Ovary (tissue), 9 donors: ENCODE data around the gene RASAL2. TPM values are rescaled to one million over a fixed set of nuclear protein-coding genes. Genes with fewer than 3 reads are reported as not detected.

Experiments
- DNase-seq, 5 donors: peaks; one replicate each; pipeline ENCODE4 v3.0.0-alpha.2; 2019 to 2020
- H3K27ac ChIP-seq, 2 donors: fragments of 200-600 bp; one replicate each; pipeline versions ENCODE4 v1.5.1 to v1.8.0; 2019 to 2022
- H3K27me3 ChIP-seq: fragments of 200-600 bp; one replicate; pipeline ENCODE4 v1.8.0; 2022
- H3K36me3 ChIP-seq: fragments of 200-600 bp; sonication (generic); one replicate; pipeline ENCODE4 v1.5.1; 2019
- H3K4me1 ChIP-seq: one replicate; pipeline ENCODE4 v1.8.1; 2013; ENCODE audit warnings: mild to moderate bottlenecking, moderate library complexity; ENCODE audit not compliant: insufficient read depth
- H3K4me3 ChIP-seq: fragments of 200-600 bp; sonication (generic); one replicate; pipeline ENCODE4 v1.5.1; 2017
- H3K9me3 ChIP-seq, 2 donors: fragments of 200-600 bp in 1 of 2; sonication (generic) in 1 of 2; one replicate each; pipeline versions ENCODE4 v1.5.1 to v1.8.1; 2013 to 2019; ENCODE audit warnings: mild to moderate bottlenecking in 1 of 2, moderate library complexity in 1 of 2
- CTCF ChIP-seq, 3 donors: fragments of 450-650 bp in 2 of 3; fragments of 200-600 bp in 1 of 3; IDR thresholded peaks; one replicate each; pipeline versions ENCODE4 v1.5.1 to v1.8.0; 2016 to 2022; ENCODE audit warnings: antibody characterized with exemption in 3 of 3, mild to moderate bottlenecking in 1 of 3
- EP300 ChIP-seq: sonication (generic); formaldehyde crosslinking; IDR thresholded peaks from one replicate; pipeline ENCODE4 v1.6.1; 2017; ENCODE audit warnings: antibody characterized with exemption
- POLR2A ChIP-seq: fragments of 450-650 bp; IDR thresholded peaks from one replicate; pipeline ENCODE4 v1.6.1; 2017; ENCODE audit warnings: antibody characterized with exemption, mild to moderate bottlenecking, moderate library complexity
- WGBS, 3 donors: extraction: QIAGEN DNeasy Blood & Tissue Kit in 1 of 3; methylation state at CpG; one replicate each; pipeline versions ENCODE4 v1.1.5 to v1.1.7; 2013 to 2017; 5-methylcytosine and 5-hydroxymethylcytosine counted together
- intact Hi-C, 4 donors: fragments of 100-400 bp; cut with DNase I; formaldehyde crosslinking; loops; one replicate each; pipeline versions ENCODE4 v1.11.0 to v1.15.1; 2022 to 2023
- polyA plus RNA-seq, 2 donors: library from polyadenylated mRNA; stranded (reverse); fragments of 200-250 nt in 1 of 2; fragments of 350-450 nt in 1 of 2; fragmentation: Illumina TruSeq in 1 of 2; extraction: RNeasy Lipid Tissue Mini Kit (QIAGEN cat#74804) in 1 of 2; gene quantifications; one replicate each; pipeline ENCODE4 v1.2.3, GENCODE V29; 2013 to 2014
- total RNA-seq, 7 donors: library from RNA; depleted of rRNA in 2 of 7; stranded (reverse); fragments of >200 nt in 2 of 7; fragmentation: NEBNext Ultra II Directional in 3 of 7; extraction: Animal tissue kit (Norgen Biotek cat#: 25700) in 3 of 7; gene quantifications; one replicate each; pipeline versions ENCODE4 v1.1.0 to v1.2.4, GENCODE V29; 2016 to 2023
- donor health status: DM: no; HTN: no; CAD: no; lungs with moderate emphysema.
- donor health status: DM: no; HTN: no; CAD: no.
- donor health status: Bipolar disorder and iron deficiency.
- donor health status: DM: yes; HTN: yes; CAD: no.
- donor health status: DM: no; HTN: no; CAD: no.
- donor health status: DM: yes; HTN: yes; CAD: no.

Gene RASAL2
- total and polyA plus RNA-seq, 9 donors: 4.2 to 20.5 (median 11.5) TPM

GRCh38 chr1:178458203-178458602, 364.3 kb downstream of the RASAL2 start:
- no peaks in the 10 kb centered on the region for H3K4me1 ChIP-seq
- no peak overlapping the region for H3K4me3 ChIP-seq
- TF ChIP-seq POLR2A: no peak
- no peak for TF ChIP-seq EP300
- no peak for TF ChIP-seq CTCF (IDR thresholded peaks at IDR 0.05)
- no peaks in the 10 kb centered on the region for H3K27me3 ChIP-seq
- no peaks in the 10 kb centered on the region for H3K36me3 ChIP-seq
- intact Hi-C loops: no loop called here
- no peaks in the 10 kb centered on the region for H3K9me3 ChIP-seq
- DNase-seq: no peak
- H3K27ac ChIP-seq: no peak overlapping the region
- 95 to 97% (median 97%) methylated on average over 12 of the region's 12 CpGs for WGBS, 3 donors

GRCh38 chr1:178461104-178461503, 367.2 kb downstream of the RASAL2 start:
- no peak overlapping the region for H3K27ac ChIP-seq
- 71 to 84% (median 84%) methylated on average over 2 of the region's 2 CpGs for WGBS, 3 donors

GRCh38 chr1:178461701-178462100, 367.8 kb downstream of the RASAL2 start:
- no peak for DNase-seq
- Histone ChIP-seq H3K4me1 (no peaks in the 10 kb centered on the region), H3K27ac (no peak overlapping the region), H3K9me3 (no peaks in the 10 kb centered on the region), H3K27me3 (no peaks in the 10 kb centered on the region), H3K4me3 (no peak overlapping the region), H3K36me3 (no peaks in the 10 kb centered on the region)
- WGBS, 3 donors: 85 to 88% (median 86%) methylated on average over 4 of the region's 4 CpGs
- no peak for TF ChIP-seq POLR2A
- no peak for TF ChIP-seq EP300
- TF ChIP-seq CTCF (IDR thresholded peaks at IDR 0.05): no peak
- intact Hi-C loops: no loop called here

More at GRCh38 chr1:178461104-178461503, 367.2 kb downstream of the RASAL2 start:
- H3K4me3 ChIP-seq: no peak overlapping the region
- H3K36me3 ChIP-seq: no peaks in the 10 kb centered on the region
- no peaks in the 10 kb centered on the region for H3K27me3 ChIP-seq
- DNase-seq: no peak
- H3K4me1 ChIP-seq: no peaks in the 10 kb centered on the region
- TF ChIP-seq EP300 (no peak), CTCF (IDR thresholded peaks at IDR 0.05) (no peak), POLR2A (no peak)
- H3K9me3 ChIP-seq: no peaks in the 10 kb centered on the region
- intact Hi-C loops: no loop called here

DNA sequence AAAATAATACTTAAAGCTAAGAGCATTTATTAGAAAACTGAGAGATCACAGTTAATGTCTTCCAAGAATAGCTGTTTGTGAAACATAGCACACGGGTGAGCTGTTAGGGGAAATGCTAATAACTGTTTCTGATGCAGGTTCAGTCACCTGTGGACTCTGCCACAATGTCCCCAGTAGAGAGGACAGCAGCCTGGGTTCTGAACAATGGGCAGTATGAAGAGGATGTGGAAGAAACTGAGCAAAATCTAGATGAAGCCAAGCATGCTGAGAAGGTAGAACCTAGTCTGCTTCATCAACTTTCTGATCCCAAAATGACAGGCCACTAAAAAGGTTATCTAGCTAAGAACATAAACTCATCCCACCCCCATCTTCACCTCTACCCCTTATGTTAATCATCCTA, 370.2 kb downstream of the RASAL2 start:
- Histone ChIP-seq H3K27ac (no peak overlapping the region), H3K9me3 (no peaks in the 10 kb centered on the region), H3K4me3 (no peak overlapping the region), H3K4me1 (no peaks in the 10 kb centered on the region), H3K36me3 (no peaks in the 10 kb centered on the region), H3K27me3 (no peaks in the 10 kb centered on the region)
- WGBS, 3 donors: 85 to 100% (median 93%) methylated on average over 1 of the region's 1 CpG
- no peak for DNase-seq
- TF ChIP-seq POLR2A: no peak
- TF ChIP-seq EP300: no peak
- no peak for TF ChIP-seq CTCF (IDR thresholded peaks at IDR 0.05)
- intact Hi-C loops: no loop called here

DNA sequence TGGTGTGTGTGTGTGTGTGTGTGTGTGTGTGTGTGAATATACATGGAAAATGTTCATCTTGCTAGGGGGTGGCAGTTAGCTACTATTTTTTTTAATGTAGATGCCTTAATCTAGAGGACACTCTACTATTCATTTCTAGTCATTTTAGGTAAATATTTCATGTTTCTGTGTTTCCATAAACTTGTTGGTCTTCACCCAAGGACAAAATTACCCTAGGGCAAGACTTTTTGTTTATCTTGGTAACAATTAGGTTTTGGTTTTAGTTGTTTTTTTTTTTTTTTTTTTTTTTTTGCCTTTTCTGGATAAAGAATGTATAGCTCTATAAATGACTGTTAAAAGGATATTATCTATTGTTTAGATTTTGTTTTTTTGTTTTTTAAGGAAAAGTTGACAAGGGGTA, 370.7 kb downstream of the RASAL2 start:
- Histone ChIP-seq H3K36me3 (no peaks in the 10 kb centered on the region), H3K4me3 (no peak overlapping the region), H3K27me3 (no peaks in the 10 kb centered on the region), H3K9me3 (no peaks in the 10 kb centered on the region), H3K27ac (no peak overlapping the region), H3K4me1 (no peaks in the 10 kb centered on the region)
- no peak for DNase-seq
- TF ChIP-seq POLR2A (no peak), CTCF (IDR thresholded peaks at IDR 0.05) (no peak), EP300 (no peak)
- intact Hi-C loops: no loop called here
